ENCODE results near the gene PLPP1. TPM values are rescaled to one million over a fixed set of nuclear protein-coding genes. Genes with fewer than 3 reads are reported as not detected.

The PLPP1 gene
- total and polyA plus RNA-seq, 2 of the 13 experiments (the other 11 are each of a cell fraction or from before 2014, with no cell fraction given): 7.3 to 12.1 TPM

GRCh38 chr5:55580042-55580441, 45.3 kb upstream of the PLPP1 start:
- ChIA-PET CTCF (ENCODE audit: low intra/inter-chr PET ratio, low total read pairs) (no interaction called here), POLR2A (no interaction called here)
- no peaks in the 10 kb centered on the region for H3K9me3 ChIP-seq (ENCODE audit: low read length)
- BruUV-seq (replicated peaks): no TSS peak
- H4K20me1 ChIP-seq (ENCODE audit: insufficient read depth, low read length): no peaks in the 10 kb centered on the region
- DNase-seq (ENCODE audit: low spot score) (peak; percentile 5), ATAC-seq (no peak), FAIRE-seq (no peak)
- peaks cover 25% of the 10 kb centered on the region for H3K4me1 ChIP-seq (ENCODE audit: insufficient read depth, low read length)
- peak; percentile 37; the same call in 1 of the 2 replicates for TF ChIP-seq FOSL2 (CRISPR knock-in tag; IDR thresholded peaks at IDR 0.05)
- TF ChIP-seq FOXP4 (CRISPR knock-in tag; IDR thresholded peaks at IDR 0.05): 0 out of 2 replicates have a peak, but pooled peaks have one; percentile 27
- TF ChIP-seq FOXP1 (IDR thresholded peaks at IDR 0.05): no peak
- 0 out of 2 replicates have a peak, but pooled peaks have one; percentile 36 for TF ChIP-seq FOXP1 (CRISPR knock-in tag; IDR thresholded peaks at IDR 0.05)
- TF ChIP-seq TOPORS (CRISPR knock-in tag; IDR thresholded peaks at IDR 0.05): no peak
- no peak overlapping the region for H3K27ac ChIP-seq (ENCODE audit: extremely low read length, insufficient read depth, low read length)
- no peaks in the 10 kb centered on the region for H3K79me2 ChIP-seq (ENCODE audit: insufficient read depth, low read length)
- H3K27me3 ChIP-seq (ENCODE audit: control insufficient read depth in 1 of 2, insufficient read depth in 2 of 2, low read length in 2 of 2): no peaks in the 10 kb centered on the region
- intact Hi-C loops (cut with micrococcal nuclease; ENCODE audit: unreplicated experiment): no loop called here
- H2AFZ ChIP-seq (ENCODE audit: low read length): no peak overlapping the region
- no peak overlapping the region for H3K4me3 ChIP-seq (replicated peaks in 1 of 3; ENCODE audit: insufficient read depth in 1 of 3, low read depth in 2 of 3, low read length in 3 of 3)
- 37% methylated on average over 6 of the region's 6 CpGs for WGBS (ENCODE audit: low lambda C conversion rate)
- in situ Hi-C loops (cut with HindIII; ENCODE audit: extremely low pct_ligation_motif_present, low pct_unique_long_range_greater_than_20kb): no loop called here
- H3K9ac ChIP-seq (ENCODE audit: insufficient read depth, low read depth, low read length): no peak overlapping the region
- no peaks in the 10 kb centered on the region for H3K36me3 ChIP-seq (replicated peaks in 1 of 2; ENCODE audit: control insufficient read depth in 1 of 2, insufficient read depth in 2 of 2, low read length in 2 of 2)
- H3K4me2 ChIP-seq (ENCODE audit: low read depth, low read length): no peak overlapping the region

- no peaks in the 10 kb centered on the region for H4K20me1 ChIP-seq (ENCODE audit: insufficient read depth, low read length)
- no peak overlapping the region for H3K27ac ChIP-seq (ENCODE audit: extremely low read length, insufficient read depth, low read length)
- H3K4me1 ChIP-seq (ENCODE audit: insufficient read depth, low read length): peaks cover 25% of the 10 kb centered on the region
- no peaks in the 10 kb centered on the region for H3K27me3 ChIP-seq (ENCODE audit: control insufficient read depth in 1 of 2, insufficient read depth in 2 of 2, low read length in 2 of 2)
- in situ Hi-C loops (cut with HindIII; ENCODE audit: extremely low pct_ligation_motif_present, low pct_unique_long_range_greater_than_20kb) (no loop called here), intact Hi-C loops (cut with micrococcal nuclease; ENCODE audit: unreplicated experiment) (no loop called here)
- H3K9me3 ChIP-seq (ENCODE audit: low read length): no peaks in the 10 kb centered on the region
- no peak overlapping the region for H3K4me2 ChIP-seq (ENCODE audit: low read depth, low read length)
- H3K79me2 ChIP-seq (ENCODE audit: insufficient read depth, low read length): no peaks in the 10 kb centered on the region
- DNase-seq (ENCODE audit: low spot score) (no peak), ATAC-seq (no peak), FAIRE-seq (no peak)
- no TSS peak for BruUV-seq (replicated peaks)
- ChIA-PET CTCF (ENCODE audit: low intra/inter-chr PET ratio, low total read pairs) (no interaction called here), POLR2A (no interaction called here)
- H3K9ac ChIP-seq (ENCODE audit: insufficient read depth, low read depth, low read length): no peak overlapping the region
- no peak overlapping the region for H2AFZ ChIP-seq (ENCODE audit: low read length)
- H3K36me3 ChIP-seq (replicated peaks in 1 of 2; ENCODE audit: control insufficient read depth in 1 of 2, insufficient read depth in 2 of 2, low read length in 2 of 2): no peaks in the 10 kb centered on the region
- TF ChIP-seq REPIN1 (CRISPR knock-in tag; IDR thresholded peaks at IDR 0.05; ENCODE audit: borderline replicate concordance, low read depth): no peak
- TF ChIP-seq ZNF598 (CRISPR knock-in tag; IDR thresholded peaks at IDR 0.05; ENCODE audit: borderline replicate concordance): no peak
- TF ChIP-seq AGO2 (optimal IDR thresholded peaks at IDR 0.05; ENCODE audit: low read depth, low read length): no peak
- no peak for TF ChIP-seq KLF6 (CRISPR knock-in tag; IDR thresholded peaks at IDR 0.05)
- TF ChIP-seq XRCC5 (optimal IDR thresholded peaks at IDR 0.05; ENCODE audit: low read length): no peak
- no peak for TF ChIP-seq MTA3 (CRISPR knock-in tag; IDR thresholded peaks at IDR 0.05)
- TF ChIP-seq NONO (IDR thresholded peaks at IDR 0.05): no peak
- no peak for TF ChIP-seq NONO (CRISPR knock-in tag; conservative IDR thresholded peaks at IDR 0.05)
- no peak for TF ChIP-seq PLRG1 (conservative IDR thresholded peaks at IDR 0.05)
- no peak for TF ChIP-seq HBP1 (CRISPR knock-in tag; IDR thresholded peaks at IDR 0.05; ENCODE audit: low read depth)
- no peak for TF ChIP-seq ZBTB42 (CRISPR knock-in tag; IDR thresholded peaks at IDR 0.05)
- H3K4me3 ChIP-seq (replicated peaks in 1 of 3; ENCODE audit: insufficient read depth in 1 of 3, low read depth in 2 of 3, low read length in 3 of 3): no peak overlapping the region
These were observed 44.0 kb upstream of the PLPP1 start for GRCh38 chr5:55578771-55579170.

Measured in HepG2 (cell line).